ENCODE results near the gene CSNK1A1.
"Not testable (repeated sequence)": the region's sequence is repeated elsewhere in the genome, so short reads cannot be mapped to it uniquely, and the experiment has no call there.

Gene CSNK1A1

GRCh38 chr5:149490599-149491485 lies 60.4 kb downstream of the CSNK1A1 start:
- DNase-seq (ENCODE audit: low read depth in 2 of 2) = no peak

- DNase-seq (ENCODE audit: low read depth in 2 of 2) = no peak
Observed at GRCh38 chr5:149489605-149490037, 61.6 kb downstream of the CSNK1A1 start.

- no peak for DNase-seq (ENCODE audit: low read depth in 2 of 2)
Observed at GRCh38 chr5:149488645-149489306, 62.5 kb downstream of the CSNK1A1 start.

- DNase-seq (ENCODE audit: low read depth in 2 of 2) = no peak
Observed at GRCh38 chr5:149487672-149488071, 63.6 kb downstream of the CSNK1A1 start.

GRCh38 chr5:149486726-149487635 lies 64.3 kb downstream of the CSNK1A1 start:
- DNase-seq (ENCODE audit: low read depth in 2 of 2) = no peak

GRCh38 chr5:149485655-149486615 lies 65.3 kb downstream of the CSNK1A1 start:
- no peak for DNase-seq (ENCODE audit: low read depth in 2 of 2)

GRCh38 chr5:149481485-149481884 lies 69.8 kb downstream of the CSNK1A1 start:
- DNase-seq (ENCODE audit: low read depth in 2 of 2) = no peak

GRCh38 chr5:149478761-149479160 lies 72.5 kb downstream of the CSNK1A1 start:
- no peak for DNase-seq (ENCODE audit: low read depth in 2 of 2)

GRCh38 chr5:149475777-149476176 lies 75.5 kb downstream of the CSNK1A1 start:
- DNase-seq (ENCODE audit: low read depth in 2 of 2) = no peak

GRCh38 chr5:149474198-149474597 lies 77.0 kb downstream of the CSNK1A1 start:
- no peak for DNase-seq (ENCODE audit: low read depth in 2 of 2)

- DNase-seq (ENCODE audit: low read depth in 2 of 2) = no peak
Observed at GRCh38 chr5:149473441-149473840, 77.8 kb downstream of the CSNK1A1 start.

- no peak for DNase-seq (ENCODE audit: low read depth in 2 of 2)
Observed at GRCh38 chr5:149472399-149472798, 78.8 kb downstream of the CSNK1A1 start.

- no peak for DNase-seq (ENCODE audit: low read depth in 2 of 2)
Observed at GRCh38 chr5:149471406-149472183, 79.6 kb downstream of the CSNK1A1 start.

GRCh38 chr5:149470942-149471341 lies 80.3 kb downstream of the CSNK1A1 start:
- no peak for DNase-seq (ENCODE audit: low read depth in 2 of 2)

GRCh38 chr5:149466457-149466972 lies 84.7 kb downstream of the CSNK1A1 start:
- DNase-seq (ENCODE audit: low read depth in 2 of 2) = no peak

- no peak for DNase-seq (ENCODE audit: low read depth in 2 of 2)
Observed at GRCh38 chr5:149464796-149465489, 86.3 kb downstream of the CSNK1A1 start.

GRCh38 chr5:149461907-149462306 lies 89.3 kb downstream of the CSNK1A1 start:
- DNase-seq (ENCODE audit: low read depth in 2 of 2) = not testable (repeated sequence)

GRCh38 chr5:149459891-149460290 lies 91.3 kb downstream of the CSNK1A1 start:
- no peak for DNase-seq (ENCODE audit: low read depth in 2 of 2)

GRCh38 chr5:149457393-149457763 lies 93.9 kb downstream of the CSNK1A1 start:
- no peak for DNase-seq (ENCODE audit: low read depth in 2 of 2)

Measured in stimulated activated CD8-positive, alpha-beta memory T cell treated with anti-CD3 and anti-CD28 coated beads, Interleukin-2, amount 100 ng/mL, for 1 hour (primary cell).